K562 (cell line): Measurements from ENCODE around the gene EFHC1. TPM values are rescaled to one million over a fixed set of nuclear protein-coding genes. Genes with fewer than 3 reads are reported as not detected.
A peak's percentile ranks its signal among the peaks of the same experiment; 100 is the strongest.

ENCODE experiments used
- ATF1 ChIP-seq, 2 experiments: fragments of 450-650 bp in 1 of 2; IDR thresholded peaks; 2 replicates each; pipeline ENCODE4 v1.6.1; 2016; ENCODE audit warnings: missing compliant biosample characterization in 1 of 2, missing genetic modification characterization in 1 of 2
- FOXJ3 ChIP-seq: sonication (generic); formaldehyde crosslinking; IDR thresholded peaks from 2 replicates; pipeline ENCODE4 v1.4.0; 2020; ENCODE audit warnings: mild to moderate bottlenecking, missing genetic modification reagents
- MNT ChIP-seq, 2 experiments: fragments of 450-650 bp; conservative IDR thresholded peaks; 2 replicates each; pipeline ENCODE4 v1.6.1; 2017; ENCODE audit warnings: mild to moderate bottlenecking in 2 of 2, moderate library complexity in 2 of 2
- NR2C2 ChIP-seq, 2 experiments: fragments of 200-800 bp in 1 of 2; sonication (Bioruptor generic) in 1 of 2; sonication (generic) in 1 of 2; formaldehyde crosslinking in 1 of 2; IDR thresholded peaks; 2 replicates each; pipeline versions ENCODE4 v1.6.1 to v1.8.0; 2016 to 2022; ENCODE audit warnings: mild to moderate bottlenecking in 1 of 2, missing compliant biosample characterization in 1 of 2, missing genetic modification characterization in 1 of 2, missing genetic modification reagents in 1 of 2
- NRF1 ChIP-seq, 2 experiments: fragments of 450-650 bp; IDR thresholded peaks in 1 of 2; conservative IDR thresholded peaks in 1 of 2; 2 replicates each; pipeline ENCODE4 v1.6.1; 2014; ENCODE audit warnings: mild to moderate bottlenecking in 2 of 2
- PBX2 ChIP-seq, 2 experiments: IDR thresholded peaks in 1 of 2; conservative IDR thresholded peaks in 1 of 2; 2 replicates each; pipeline ENCODE4 v1.6.1; 2016; ENCODE audit warnings: low read depth in 2 of 2, mild to moderate bottlenecking in 1 of 2, missing compliant biosample characterization in 1 of 2, missing genetic modification characterization in 1 of 2, moderate library complexity in 1 of 2
- YY1 ChIP-seq, 3 experiments: IDR thresholded peaks; 2 replicates each; pipeline ENCODE4 v1.6.1; 2011; ENCODE audit warnings: low read length in 2 of 3, mild to moderate bottlenecking in 2 of 3, moderate library complexity in 2 of 3, borderline replicate concordance in 1 of 3, control low read depth in 1 of 3, low read depth in 1 of 3; ENCODE audit not compliant: insufficient read depth in 3 of 3, insufficient replicate concordance in 2 of 3, control insufficient read depth in 1 of 3, insufficient read length in 1 of 3; ENCODE audit errors: extremely low read depth in 1 of 3
- polyA plus RNA-seq, 8 experiments: library from polyadenylated mRNA; depleted of rRNA in 4 of 8; stranded (reverse) in 5 of 8; unstranded in 3 of 8; fragments of >200 nt; fragmentation: Nextera tagmentation in 2 of 8; fragmentation: Illumina TruSeq in 1 of 8; extraction: Ambion mirVana in 2 of 8; extraction: Trizol in 1 of 8; gene quantifications; 2 replicates each; pipeline versions ENCODE4 v1.2.1 to v1.2.3, GENCODE V29; 2011 to 2014; ENCODE audit warnings: inconsistent platforms in 1 of 8, missing spikeins in 1 of 8
- total RNA-seq, 7 experiments: library from RNA; depleted of rRNA in 6 of 7; stranded (reverse); fragments of >200 nt in 6 of 7; fragmentation: Illumina TruSeq in 2 of 7; extraction: Trizol in 2 of 7; gene quantifications; 2 replicates each; pipeline versions ENCODE4 v1.2.1 to v1.2.3, GENCODE V29; 2011 to 2021; ENCODE audit warnings: low replicate concordance in 1 of 7

The EFHC1 gene
- total and polyA plus RNA-seq, 9 of the 15 experiments (the other 6 are each of a cell fraction or from before 2014, with no cell fraction given), result 9.5 to 31.0 (median 14.9) TPM

- TF ChIP-seq PBX2 (CRISPR knock-in tag; IDR thresholded peaks at IDR 0.05; ENCODE audit: low read depth) (no peak), PBX2 (tag; conservative IDR thresholded peaks at IDR 0.05; ENCODE audit: low read depth) (no peak), ATF1 (CRISPR knock-in tag; IDR thresholded peaks at IDR 0.05) (no peak), ATF1 (tag; IDR thresholded peaks at IDR 0.05) (0 out of 2 replicates have a peak, but pooled peaks have one; percentile 51), YY1 (IDR thresholded peaks at IDR 0.05; ENCODE audit: borderline replicate concordance in 1 of 3, control insufficient read depth in 1 of 3, extremely low read depth in 1 of 3, insufficient read depth in 3 of 3, insufficient read length in 1 of 3, insufficient replicate concordance in 2 of 3, low read depth in 1 of 3, low read length in 2 of 3) (peak in 1 of 3 experiments; percentile 56), NR2C2 (CRISPR knock-in tag; IDR thresholded peaks at IDR 0.05) (no peak), NR2C2 (tag; IDR thresholded peaks at IDR 0.05) (0 out of 2 replicates have a peak, but pooled peaks have one; percentile 14), FOXJ3 (no peak), NRF1 (conservative IDR thresholded peaks at IDR 0.05 in 1 of 2, IDR thresholded peaks at IDR 0.05 in 1 of 2) (peak in 1 of 2 experiments; percentile 2; a peak in 3 of 4 replicates), MNT (conservative IDR thresholded peaks at IDR 0.05) (peak in 1 of 2 experiments; percentile 8; a peak in 2 of 4 replicates)
- TF ChIP-seq, all 486 proteins: peak for 16
These were observed 63.5 kb downstream of the EFHC1 start (continued) for GRCh38 chr6:52483671-52484003.
